GM19099 (cell line): ENCODE results near the gene SHISAL2A.

Source experiments
- POLR2A ChIP-seq: IDR thresholded peaks from 3 replicates; pipeline ENCODE4 v1.6.1; 2011; ENCODE audit warnings: low read depth; ENCODE audit not compliant: insufficient read length; ENCODE audit errors: extremely low read depth

SHISAL2A gene

GRCh38 chr1:52665006-52665941 lies 32.3 kb downstream of the SHISAL2A start:
- no peak for TF ChIP-seq POLR2A

GRCh38 chr1:52667290-52667689 lies 34.3 kb downstream of the SHISAL2A start:
- no peak for TF ChIP-seq POLR2A

- no peak for TF ChIP-seq POLR2A
Measured at GRCh38 chr1:52667984-52668383, 35.0 kb downstream of the SHISAL2A start.

GRCh38 chr1:52668711-52669110 lies 35.7 kb downstream of the SHISAL2A start:
- no peak for TF ChIP-seq POLR2A

- no peak for TF ChIP-seq POLR2A
Measured at GRCh38 chr1:52669696-52670095, 36.7 kb downstream of the SHISAL2A start.

- no peak for TF ChIP-seq POLR2A
Measured at GRCh38 chr1:52670604-52671003, 37.6 kb downstream of the SHISAL2A start.

GRCh38 chr1:52672946-52673345 lies 40.0 kb downstream of the SHISAL2A start:
- no peak for TF ChIP-seq POLR2A

- TF ChIP-seq POLR2A: no peak
Measured at GRCh38 chr1:52673513-52673912, 40.5 kb downstream of the SHISAL2A start.

- no peak for TF ChIP-seq POLR2A
Measured at GRCh38 chr1:52674497-52675384, 41.8 kb downstream of the SHISAL2A start.

- TF ChIP-seq POLR2A: no peak
Measured at GRCh38 chr1:52676249-52676903, 43.4 kb downstream of the SHISAL2A start.

GRCh38 chr1:52677076-52677806 lies 44.3 kb downstream of the SHISAL2A start:
- TF ChIP-seq POLR2A: no peak

GRCh38 chr1:52679048-52679447 lies 46.1 kb downstream of the SHISAL2A start:
- no peak for TF ChIP-seq POLR2A

GRCh38 chr1:52679498-52679897 lies 46.5 kb downstream of the SHISAL2A start:
- TF ChIP-seq POLR2A: no peak

GRCh38 chr1:52680353-52680752 lies 47.4 kb downstream of the SHISAL2A start:
- no peak for TF ChIP-seq POLR2A
